NCI-H82 treated with DMSO at 0.1 percent for 48 hours (cell line): ENCODE results near the gene SMIM20.

Experiments
- DNase-seq: peaks from one replicate; lab custom pipeline; 2025; ENCODE audit not compliant: unreplicated experiment; lab: John Stamatoyannopoulos, UW

SMIM20 gene

DNA sequence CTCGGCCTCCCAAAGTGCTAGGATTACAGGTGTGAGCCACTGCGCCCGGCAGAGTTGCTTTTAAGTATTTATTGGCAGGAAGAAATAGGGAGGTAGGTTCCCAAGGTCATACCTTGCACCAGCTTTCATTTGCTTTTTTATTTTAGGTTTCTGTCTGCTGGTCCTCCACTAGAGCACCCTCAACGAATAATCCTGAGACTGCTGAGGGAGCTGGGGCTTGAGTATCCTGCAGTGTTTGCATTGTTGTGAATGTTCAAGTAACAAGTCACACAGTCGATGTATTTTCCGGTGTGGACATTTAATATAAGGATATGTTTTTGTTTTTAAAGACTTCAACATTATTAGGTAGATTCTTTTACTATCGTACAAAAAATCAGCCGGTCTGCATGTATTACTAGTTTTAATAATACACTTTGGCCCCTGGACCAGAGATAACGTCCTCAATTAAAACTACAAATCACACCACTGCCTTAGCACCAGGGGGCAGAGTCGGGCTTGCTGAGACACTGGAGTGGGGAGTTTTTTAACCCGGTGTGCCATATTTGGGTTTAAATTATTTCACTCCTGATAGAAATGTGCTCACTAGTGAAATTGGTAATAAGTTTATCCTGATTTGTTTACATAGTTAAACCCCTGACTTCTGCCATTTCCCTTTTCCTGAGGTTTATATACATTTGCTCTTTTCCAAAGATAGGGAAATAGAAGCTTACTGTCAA is 11.6 kb downstream of the SMIM20 start:
- peak; percentile 17 for DNase-seq

DNA sequence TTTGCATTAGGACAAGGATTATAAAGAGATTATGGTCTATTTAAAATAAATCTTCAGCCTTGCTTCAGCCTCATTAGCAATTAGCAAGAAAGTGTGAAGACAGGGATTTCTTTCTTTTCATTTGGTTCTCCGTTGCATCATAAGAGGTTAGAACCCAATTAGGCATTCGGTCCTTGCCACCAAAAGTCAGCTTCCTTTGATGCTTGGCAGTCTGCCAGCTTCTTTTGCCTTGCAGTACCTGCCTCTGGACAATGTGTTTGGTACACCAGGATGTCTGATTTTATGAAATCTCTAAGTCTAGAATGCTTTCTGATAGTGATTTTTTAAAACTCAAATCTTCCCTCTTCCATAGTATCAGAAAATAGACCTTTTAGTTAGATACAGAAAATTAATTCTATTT is 12.4 kb downstream of the SMIM20 start:
- DNase-seq = peak; percentile 21

DNA sequence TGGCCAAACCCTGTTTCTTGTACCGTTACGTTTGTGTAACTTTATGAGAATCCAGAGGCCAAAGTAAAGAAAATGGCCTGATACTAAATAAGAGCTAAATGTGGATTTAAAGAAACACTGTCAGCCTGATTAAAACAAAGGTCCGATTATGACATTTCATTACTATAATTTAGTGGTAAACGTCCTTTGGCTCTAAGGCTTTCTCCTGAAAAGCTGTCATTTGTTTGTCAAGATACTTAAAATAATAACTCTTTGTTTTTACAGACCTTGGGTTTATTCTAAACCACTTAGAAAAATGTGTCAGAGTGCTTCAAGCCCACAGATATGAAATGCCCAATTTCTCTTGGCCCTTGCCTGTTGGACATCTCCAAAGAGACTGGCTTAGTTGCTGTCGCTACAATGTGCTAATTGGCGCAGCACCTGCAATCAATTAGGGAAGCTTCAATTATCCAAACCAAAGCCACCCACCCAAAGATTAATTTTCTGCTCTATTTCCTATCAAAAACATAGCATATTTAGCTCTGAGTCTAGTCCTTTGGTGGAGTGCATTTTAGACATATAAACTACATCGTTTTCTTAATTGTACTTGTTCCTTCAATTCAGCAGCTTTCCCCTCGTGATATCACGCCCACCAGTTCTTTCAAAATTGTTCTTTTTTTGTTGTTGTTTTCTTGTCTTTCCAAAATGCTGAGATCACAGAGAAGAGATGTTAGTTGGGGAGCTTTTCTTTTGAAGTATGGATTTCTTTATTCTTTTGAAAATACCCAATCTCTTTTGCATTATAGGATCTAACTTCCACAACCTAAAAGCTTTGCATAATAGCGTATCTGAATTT is 13.6 kb downstream of the SMIM20 start:
- no peak for DNase-seq

DNA sequence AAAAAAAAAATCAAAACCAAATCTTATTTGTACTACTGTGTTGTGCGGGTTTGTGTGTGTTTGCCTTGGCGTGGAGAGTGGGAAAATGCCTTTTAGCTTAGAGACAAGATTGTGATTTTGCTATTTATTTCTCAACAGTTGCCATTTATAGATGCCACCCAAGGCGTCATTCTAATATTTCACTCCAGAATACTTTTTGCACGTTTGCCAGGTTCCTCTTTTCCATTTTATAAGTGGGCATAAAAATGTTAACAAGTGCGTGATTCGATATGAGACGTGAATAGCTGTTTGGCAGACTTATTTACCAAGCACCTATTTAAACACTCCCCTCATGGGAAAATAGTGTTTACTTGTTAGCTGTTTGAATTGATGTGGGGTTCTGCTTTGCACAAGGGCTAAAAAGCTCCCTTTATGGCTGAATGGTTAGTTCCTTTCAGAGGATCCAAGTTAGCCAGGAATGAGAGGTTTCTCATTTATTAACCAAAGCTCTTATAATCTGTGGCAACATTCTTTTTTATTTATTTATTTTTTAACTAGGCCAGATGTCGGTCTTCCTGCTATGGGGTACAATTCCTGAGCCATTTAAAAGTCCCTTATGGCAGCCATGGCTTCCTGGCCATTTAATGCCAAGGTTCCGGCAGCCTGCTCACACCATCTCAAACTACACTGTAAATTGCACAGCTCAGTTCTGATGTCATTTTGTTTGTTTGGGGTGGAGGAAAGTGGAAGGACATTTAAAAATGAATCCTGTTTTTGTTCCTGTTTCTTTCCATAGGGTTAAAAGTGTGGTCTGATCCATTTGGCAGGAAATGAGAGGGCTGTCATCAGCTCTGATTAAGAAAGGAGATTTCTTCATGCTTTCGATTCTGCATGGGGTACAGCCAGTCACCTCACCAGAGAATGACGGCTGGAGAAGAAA is 14.6 kb downstream of the SMIM20 start:
- no peak for DNase-seq

DNA sequence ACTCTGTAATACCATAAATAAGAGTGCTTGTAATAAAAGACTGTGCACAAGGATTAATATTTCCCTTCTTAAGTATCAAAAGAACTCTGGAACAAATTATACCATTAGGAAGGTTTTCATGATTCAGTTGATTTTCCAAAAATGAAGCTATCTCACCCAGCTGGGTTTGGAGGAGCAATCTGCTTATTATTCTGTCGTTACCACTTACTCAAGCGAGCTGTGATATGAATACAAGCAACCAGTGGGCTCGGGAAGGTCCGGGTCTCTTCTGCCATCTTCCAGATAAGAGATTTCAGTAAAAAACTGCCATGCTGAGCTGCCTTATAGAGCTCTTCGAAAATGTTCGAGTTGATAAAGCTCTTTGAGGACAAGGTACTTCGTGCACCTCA is 15.3 kb downstream of the SMIM20 start:
- DNase-seq = no peak

DNA sequence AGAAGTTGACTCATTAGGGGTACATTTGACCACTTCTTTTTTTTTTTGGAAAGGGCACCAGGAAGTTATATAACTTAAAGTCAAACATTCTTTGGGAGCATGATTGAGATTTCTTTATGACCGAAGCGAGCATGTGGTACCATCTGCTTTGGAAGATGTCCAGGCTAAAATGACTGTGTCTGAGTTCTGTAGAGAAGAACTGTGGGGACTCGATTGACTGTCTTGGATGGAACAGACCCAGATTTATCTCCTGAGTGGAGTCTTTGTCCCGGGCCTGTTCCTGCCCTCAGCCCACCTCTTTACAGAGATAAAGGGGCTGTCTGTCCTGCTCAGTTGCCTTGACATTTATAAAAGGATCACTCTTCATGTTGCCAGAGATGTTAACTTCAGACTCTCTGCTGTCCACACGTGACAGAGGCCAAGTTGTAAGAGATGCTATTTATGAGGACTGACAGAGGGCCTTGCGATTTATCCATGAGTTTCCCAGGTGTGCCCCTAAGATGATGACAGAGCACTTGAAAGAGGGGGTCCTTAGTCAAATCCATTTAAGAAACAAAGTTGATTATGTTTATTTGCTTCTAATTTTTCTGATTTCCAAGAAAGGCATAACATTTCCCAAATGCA is 16.8 kb downstream of the SMIM20 start:
- DNase-seq = no peak

DNA sequence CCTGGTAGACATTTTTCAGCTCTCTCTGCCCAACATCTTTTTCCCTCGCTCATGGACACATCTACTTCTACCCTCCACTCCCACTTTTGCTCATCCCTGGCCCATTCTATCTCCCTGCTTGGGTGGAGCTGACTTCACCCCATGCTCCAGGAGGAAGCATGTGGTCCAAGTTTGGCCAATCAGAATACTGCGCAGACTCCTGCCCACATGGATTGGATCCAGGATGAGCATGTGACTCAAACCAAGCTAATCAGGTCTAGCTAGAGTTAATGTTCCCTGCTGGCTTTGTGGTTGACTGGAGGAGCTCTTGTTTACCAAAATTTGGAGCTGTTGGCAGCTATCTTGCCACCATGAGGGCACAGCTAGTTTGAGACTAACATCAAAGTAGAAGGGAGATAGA is 22.7 kb downstream of the SMIM20 start:
- no peak for DNase-seq

DNA sequence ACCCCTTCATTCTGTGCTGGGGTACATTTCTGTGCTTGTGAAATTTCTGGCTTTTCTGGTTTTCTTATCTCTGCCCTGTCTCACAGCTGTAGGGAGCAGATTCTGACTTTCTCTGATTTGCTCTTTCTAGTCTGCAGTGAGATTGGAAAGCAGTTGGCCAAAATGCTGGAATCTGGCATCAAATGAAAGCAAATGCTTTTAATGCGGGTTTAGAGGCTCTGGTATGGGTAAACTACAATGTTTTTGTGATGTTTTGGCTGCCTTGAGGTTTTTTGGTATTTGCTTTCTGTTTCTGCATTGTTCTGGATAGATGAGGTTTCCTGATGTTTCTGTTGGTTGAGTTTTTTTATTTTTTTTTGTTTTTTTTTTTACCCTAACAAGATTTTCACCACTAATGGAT is 23.8 kb downstream of the SMIM20 start:
- DNase-seq = no peak

DNA sequence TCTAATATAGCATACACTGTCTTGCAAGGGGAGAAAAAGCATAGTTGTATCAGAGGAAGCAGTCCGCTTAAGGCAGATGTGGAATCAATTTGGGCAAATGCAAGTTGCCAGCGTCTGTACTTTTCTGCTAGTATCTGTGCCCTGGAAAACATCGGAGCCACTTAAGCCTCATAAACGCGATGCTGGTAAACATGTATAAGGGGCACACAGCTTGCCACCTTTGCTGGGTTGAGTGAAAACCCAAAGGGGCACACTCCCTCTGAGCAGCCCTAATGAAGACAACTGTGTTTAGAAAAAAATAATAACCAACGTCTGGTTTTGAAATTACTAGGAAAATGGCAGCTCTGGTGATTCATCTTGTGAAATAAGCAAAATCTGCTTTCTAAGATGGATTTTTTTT is 24.3 kb downstream of the SMIM20 start:
- no peak for DNase-seq

DNA sequence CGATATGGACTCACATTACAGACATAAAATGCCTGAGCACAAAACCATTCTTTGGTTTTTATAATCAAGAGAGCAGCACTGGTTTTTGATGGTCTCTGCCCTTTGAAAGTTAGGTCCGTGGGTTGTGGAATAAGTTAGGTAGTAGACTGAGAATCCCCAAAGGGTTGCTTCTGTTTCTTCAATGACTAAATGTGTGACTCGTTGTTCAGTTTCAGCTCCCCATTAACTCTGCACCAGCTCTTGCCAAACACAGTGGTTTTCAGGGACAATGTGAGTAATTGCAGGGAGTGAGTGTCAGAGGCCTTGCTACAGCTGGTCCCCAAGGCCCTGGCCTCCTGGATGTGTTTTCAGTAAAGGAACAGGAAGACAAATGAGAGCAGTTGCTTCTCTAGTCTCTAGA is 24.8 kb downstream of the SMIM20 start:
- no peak for DNase-seq

DNA sequence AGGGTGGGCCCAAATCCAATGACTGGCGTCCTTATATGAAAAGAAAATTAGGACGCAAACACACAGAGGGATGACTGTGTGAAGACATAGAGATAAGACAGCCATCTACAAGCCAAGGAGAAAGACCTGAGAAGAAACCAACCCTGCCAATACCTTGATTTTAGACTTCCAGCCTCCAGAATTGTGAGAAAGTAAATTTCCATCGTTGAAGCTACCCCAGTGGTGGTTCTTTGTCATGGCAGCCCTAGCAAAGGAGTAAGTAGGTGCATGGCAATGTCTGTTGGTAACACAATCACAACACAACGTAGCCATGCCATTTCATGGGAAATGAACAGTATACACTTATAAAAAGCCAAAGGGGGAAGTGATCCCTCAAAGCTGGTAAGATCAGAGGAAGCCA is 25.3 kb downstream of the SMIM20 start:
- DNase-seq = no peak

DNA sequence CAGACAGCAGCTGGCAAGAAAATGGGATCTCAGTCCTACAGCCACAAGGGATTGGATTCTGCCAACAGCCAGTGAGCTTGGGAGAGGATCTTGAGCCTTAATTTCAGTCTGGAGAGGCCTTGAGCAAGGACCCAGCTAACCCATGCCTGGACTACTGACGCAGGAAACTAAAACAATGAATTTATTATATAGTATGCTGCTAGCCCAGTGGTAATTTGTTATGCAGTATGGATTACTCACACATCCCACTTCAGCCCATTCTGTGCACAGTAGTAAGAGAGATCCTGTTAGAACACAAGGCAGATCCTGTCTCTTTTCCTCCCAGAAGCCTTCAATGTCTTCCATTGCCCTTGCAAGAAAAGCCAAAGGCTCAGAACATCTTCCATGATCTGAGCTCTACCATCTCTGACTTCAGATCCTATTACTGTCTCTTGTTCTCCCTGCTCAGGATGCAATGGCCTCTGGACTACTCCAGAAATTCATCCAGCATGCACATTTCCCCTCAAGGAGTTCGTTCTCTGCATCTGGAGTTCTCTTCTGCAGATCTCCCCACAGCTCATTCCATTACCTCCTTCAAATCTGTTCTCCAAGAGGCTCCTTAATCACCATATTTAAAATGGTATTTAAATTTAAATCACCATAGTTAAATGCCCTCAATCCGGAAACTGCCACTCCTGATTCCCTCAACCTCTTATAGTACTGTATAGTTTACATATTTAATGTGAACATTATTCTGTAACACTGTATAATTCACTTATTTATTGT is 27.6 kb downstream of the SMIM20 start:
- DNase-seq = no peak

DNA sequence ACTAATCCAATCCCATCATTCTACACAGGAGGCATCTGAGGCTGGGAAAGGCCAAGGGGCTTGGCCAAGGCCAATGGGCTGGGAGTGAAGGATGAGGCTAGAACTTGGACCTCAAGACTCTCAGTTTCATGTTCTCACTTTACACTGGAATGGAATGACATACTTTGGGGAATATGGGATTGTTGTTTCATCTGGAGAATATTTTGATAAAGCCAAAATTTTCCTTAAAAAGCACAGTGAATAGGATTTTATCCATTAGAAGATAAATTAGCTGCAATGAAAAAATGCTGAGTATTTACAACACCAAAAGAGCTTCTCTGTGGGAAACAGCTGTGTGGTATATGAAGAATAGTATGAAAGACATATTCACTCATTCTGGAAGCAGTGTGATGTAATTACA is 29.3 kb downstream of the SMIM20 start:
- DNase-seq = no peak

DNA sequence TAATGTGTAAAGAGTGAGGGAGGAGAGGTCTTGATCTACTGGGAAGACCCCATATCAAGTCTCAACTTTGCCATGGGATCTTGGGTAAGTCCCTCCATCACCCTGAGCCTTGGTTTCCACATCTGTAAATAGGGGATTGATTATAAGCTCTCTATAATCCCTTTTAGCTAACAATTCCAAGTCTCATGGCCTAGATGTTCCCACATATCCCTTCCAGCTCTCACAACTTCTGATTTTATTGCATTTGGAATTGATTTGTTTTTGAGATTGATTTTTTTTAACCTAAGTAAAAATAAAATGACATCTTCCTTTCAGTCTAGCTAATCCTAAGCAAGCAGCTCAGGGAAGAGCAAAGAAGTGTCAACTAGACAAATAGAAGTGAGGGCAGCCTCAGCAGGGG is 29.8 kb downstream of the SMIM20 start:
- no peak for DNase-seq

DNA sequence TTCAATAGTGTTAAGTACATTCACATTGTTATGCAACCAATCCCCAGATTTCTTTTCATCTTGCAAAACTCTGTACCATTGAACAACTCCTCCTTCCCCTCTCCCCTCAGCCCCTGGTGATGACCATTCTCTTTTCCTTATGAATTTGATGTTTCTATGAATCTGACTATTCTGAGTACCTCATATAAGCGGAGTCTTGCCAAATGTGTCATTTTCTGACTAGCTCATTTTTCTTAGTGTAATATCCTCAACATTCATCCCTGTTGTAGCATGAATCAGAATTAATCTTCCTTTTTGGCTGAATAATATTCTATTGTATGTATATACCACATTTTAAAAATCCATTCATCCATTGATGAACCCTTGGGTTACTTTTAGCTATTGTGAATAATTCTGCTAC is 34.0 kb downstream of the SMIM20 start:
- no peak for DNase-seq

DNA sequence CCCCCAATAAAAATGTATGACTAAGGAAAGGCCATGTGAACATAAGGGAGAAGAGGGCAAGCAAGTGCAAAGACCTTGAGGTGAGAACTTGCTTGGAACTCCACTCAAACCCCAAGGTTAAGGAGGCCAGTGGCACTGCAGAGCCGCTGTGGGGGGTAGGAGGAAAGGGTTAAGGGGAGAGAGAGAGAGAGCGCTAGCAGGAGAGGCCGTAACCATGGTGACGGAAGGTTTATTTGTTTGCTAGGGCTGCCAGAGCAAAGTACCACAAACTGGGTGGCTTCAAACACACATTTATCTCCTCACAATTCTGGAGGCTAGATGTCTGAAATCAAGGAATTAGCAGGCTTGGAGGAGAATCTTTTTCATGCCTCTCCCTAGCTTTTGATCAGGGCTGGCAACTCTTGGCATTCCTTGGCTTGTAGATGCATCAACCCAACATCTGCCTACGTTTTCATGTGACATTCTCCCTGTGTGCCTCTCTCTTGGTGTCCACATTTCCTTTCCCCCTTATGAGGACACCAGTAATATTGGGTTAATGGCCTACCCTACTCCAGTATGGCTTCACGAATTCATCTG is 35.2 kb downstream of the SMIM20 start:
- no peak for DNase-seq

DNA sequence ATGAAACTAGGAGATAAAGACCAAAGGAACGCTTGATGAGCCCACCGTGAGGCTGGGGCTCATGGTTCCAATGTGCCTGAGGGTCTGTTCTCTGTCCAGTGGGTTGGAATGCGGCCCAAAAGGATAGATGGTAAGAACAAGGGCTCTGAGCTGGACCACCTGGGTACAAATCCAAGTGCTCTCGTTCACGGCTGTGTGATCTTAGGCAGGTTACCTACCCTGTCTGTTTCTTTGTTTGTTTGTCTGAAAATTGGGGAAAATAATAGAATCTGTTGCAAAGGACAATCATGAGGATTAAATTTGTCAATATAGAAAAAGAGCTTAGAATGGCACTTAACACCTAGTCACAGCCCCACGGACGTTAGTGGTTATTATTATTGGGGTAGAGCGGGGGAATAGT is 36.0 kb downstream of the SMIM20 start:
- DNase-seq = no peak

DNA sequence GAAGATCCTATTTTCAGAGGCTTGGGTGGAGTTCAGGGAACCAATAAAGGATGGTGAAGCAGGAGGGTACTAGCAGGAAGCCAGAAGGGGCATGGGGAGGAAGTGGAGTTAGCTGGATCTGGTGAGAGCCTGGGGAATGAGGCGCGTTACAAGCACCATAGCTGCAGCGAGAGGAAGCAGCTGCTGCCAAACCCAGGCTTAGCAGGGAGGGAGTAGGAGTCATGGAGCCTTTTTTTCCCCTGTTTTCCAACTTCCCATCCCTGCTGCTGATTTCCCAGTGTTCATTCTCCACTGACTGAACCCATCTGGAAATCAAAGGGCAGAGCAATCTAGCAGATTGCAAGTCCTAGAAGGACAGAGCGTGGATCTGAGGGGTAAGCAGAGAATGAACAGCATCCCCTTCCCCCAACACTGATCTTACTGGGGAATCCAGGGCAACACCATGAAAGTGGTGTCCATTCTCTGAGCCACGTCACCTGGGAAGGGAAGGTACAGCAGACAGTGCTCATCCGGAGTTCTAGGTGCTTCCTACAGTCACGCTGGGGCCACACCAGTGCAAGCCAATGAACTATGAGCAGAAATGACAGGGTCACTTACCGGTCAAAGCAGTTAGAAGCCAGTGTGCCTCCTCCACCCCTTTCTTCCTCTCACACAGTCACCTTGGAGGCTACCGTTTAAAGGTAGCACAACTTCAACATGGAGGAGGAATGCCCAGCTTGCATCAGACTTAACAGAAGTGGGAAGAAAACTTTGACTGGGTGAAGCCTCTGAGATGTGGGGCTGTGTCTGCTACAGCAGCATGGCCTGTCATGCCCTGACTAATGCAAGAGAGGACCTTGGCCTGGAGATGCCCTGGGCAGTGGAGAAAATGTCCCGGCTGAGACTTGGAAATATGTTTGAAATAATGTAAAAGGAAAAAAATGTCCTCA is 36.7 kb downstream of the SMIM20 start:
- DNase-seq = no peak

DNA sequence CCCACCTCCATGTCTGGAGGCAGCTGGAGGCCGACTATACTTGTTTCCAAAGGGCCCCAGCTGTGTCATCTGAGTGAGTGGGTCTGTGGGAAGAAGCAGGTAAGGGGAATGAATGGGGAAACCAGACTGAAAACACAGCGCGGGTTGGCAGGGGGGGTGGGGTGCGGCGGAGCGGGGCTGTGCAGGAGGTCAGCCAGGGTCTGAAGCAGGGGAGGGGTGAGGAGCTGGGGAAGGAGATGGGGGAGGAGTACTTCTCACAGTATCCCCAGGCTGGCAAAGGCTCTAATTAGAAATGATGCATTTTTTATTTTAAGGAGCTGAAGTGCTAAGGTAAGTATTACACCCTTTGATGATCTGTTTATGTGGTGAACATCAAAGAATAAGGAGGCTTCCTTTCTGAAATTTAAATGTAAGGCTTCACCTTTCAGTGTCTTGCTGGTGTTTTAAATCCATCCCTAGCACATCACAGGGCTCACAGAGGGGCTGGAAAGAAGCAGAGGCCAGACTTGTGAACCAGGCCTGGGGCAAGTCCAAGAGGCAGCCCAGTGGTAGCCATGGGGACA is 37.5 kb downstream of the SMIM20 start:
- no peak for DNase-seq
